Transverse colon (tissue), 4 donors: ENCODE results near the gene TRAPPC3L. TPM values are rescaled to one million over a fixed set of nuclear protein-coding genes. Genes with fewer than 3 reads are reported as not detected.

Source experiments
- DNase-seq: peaks from one replicate; pipeline ENCODE4 v3.0.0-alpha.2; 2019
- H3K27ac ChIP-seq, 4 donors: fragments of 200-600 bp; sonication (generic); 2 replicates each; pipeline ENCODE4 v1.5.1; 2016 to 2018; ENCODE audit warnings: inconsistent platforms in 4 of 4
- H3K27me3 ChIP-seq: fragments of 200-600 bp; sonication (generic); 2 replicates; pipeline ENCODE4 v1.5.1; 2017; ENCODE audit warnings: inconsistent platforms
- H3K36me3 ChIP-seq, 4 donors: fragments of 200-600 bp; sonication (generic); 2 replicates each; pipeline ENCODE4 v1.5.1; 2017 to 2019; ENCODE audit warnings: inconsistent platforms in 4 of 4
- H3K4me1 ChIP-seq, 4 donors: fragments of 200-600 bp; sonication (generic); 2 replicates each; pipeline ENCODE4 v1.5.1; 2017 to 2020; ENCODE audit warnings: inconsistent platforms in 4 of 4
- H3K4me3 ChIP-seq, 4 donors: fragments of 200-600 bp; sonication (generic); 1 replicate in 1 of 4; 2 replicates in 3 of 4; pipeline versions ENCODE4 v1.5.1 to v1.6.1; 2017 to 2019; ENCODE audit warnings: inconsistent platforms in 4 of 4
- H3K9me3 ChIP-seq, 2 donors: fragments of 200-600 bp; sonication (generic); 2 replicates each; pipeline ENCODE4 v1.5.1; 2017 to 2019; ENCODE audit warnings: inconsistent platforms in 2 of 2
- CTCF ChIP-seq, 5 experiments: fragments of 200-600 bp in 3 of 5; fragments of 450-650 bp in 2 of 5; sonication (generic) in 3 of 5; IDR thresholded peaks; 1 replicate in 2 of 5; 2 replicates in 3 of 5; pipeline ENCODE4 v1.5.1; 2016 to 2017; ENCODE audit warnings: antibody characterized with exemption in 5 of 5, inconsistent platforms in 3 of 5, mild to moderate bottlenecking in 2 of 5, moderate library complexity in 1 of 5
- EP300 ChIP-seq: sonication (generic); formaldehyde crosslinking; IDR thresholded peaks from one replicate; pipeline ENCODE4 v1.6.1; 2017; ENCODE audit warnings: antibody characterized with exemption, low read depth
- POLR2A ChIP-seq: fragments of 450-650 bp; IDR thresholded peaks from one replicate; pipeline ENCODE4 v1.6.1; 2016; ENCODE audit warnings: antibody characterized with exemption, mild to moderate bottlenecking, moderate library complexity
- POLR2AphosphoS5 ChIP-seq, 3 donors: sonication (generic); formaldehyde crosslinking; IDR thresholded peaks; one replicate each; pipeline ENCODE4 v1.6.1; 2016; ENCODE audit warnings: antibody characterized with exemption in 3 of 3
- WGBS, 2 donors: methylation state at CpG; one replicate each; pipeline ENCODE4 v1.1.5; 2018; ENCODE audit warnings: low coverage in 1 of 2; 5-methylcytosine and 5-hydroxymethylcytosine counted together
- in situ Hi-C, 4 donors: fragments of 200-750 bp; cut with MboI; loops; one replicate each; pipeline versions ENCODE4 v1.15.0 to v1.15.1; 2017; ENCODE audit warnings: low sequenced_read_pairs in 3 of 4, low pct_ligation_motif_present in 1 of 4, low pct_unique_long_range_greater_than_20kb in 1 of 4
- intact Hi-C: fragments of 100-400 bp; cut with DNase I; formaldehyde crosslinking; loops from one replicate; pipeline ENCODE4 v1.15.1; 2023; ENCODE audit warnings: low total_unique reads
- total RNA-seq, 4 donors: library from RNA; depleted of rRNA; stranded (reverse); fragments of >200 nt; gene quantifications; one replicate each; pipeline ENCODE4 v1.1.0, GENCODE V29; 2016

The TRAPPC3L gene
- total RNA-seq, 4 donors from 2014 or later, result not detected

GRCh38 chr6:116447052-116447451 lies 98.4 kb downstream of the TRAPPC3L start:
- H3K27me3 ChIP-seq, result no peaks in the 10 kb centered on the region
- no peak for DNase-seq
- in situ Hi-C loops, result no loop called here
- WGBS, 2 donors, result 36 to 55% methylated on average over 1 to 3 of the region's 3 CpGs
- H3K4me1 ChIP-seq, result peaks cover 0 to 9% (median 3%) of the 10 kb centered on the region in 4 donors
- no peaks in the 10 kb centered on the region for H3K9me3 ChIP-seq
- no peak overlapping the region for H3K4me3 ChIP-seq
- intact Hi-C loops, result no loop called here
- H3K27ac ChIP-seq, result no peak overlapping the region
- TF ChIP-seq POLR2AphosphoS5 (IDR thresholded peaks at IDR 0.05) (no peak), POLR2A (no peak), EP300 (no peak), CTCF (IDR thresholded peaks at IDR 0.05) (no peak)
- H3K36me3 ChIP-seq, result no peaks in the 10 kb centered on the region

GRCh38 chr6:116446399-116446798 lies 99.1 kb downstream of the TRAPPC3L start:
- no peaks in the 10 kb centered on the region for H3K36me3 ChIP-seq
- TF ChIP-seq CTCF (IDR thresholded peaks at IDR 0.05) (no peak), POLR2AphosphoS5 (IDR thresholded peaks at IDR 0.05) (no peak), EP300 (no peak), POLR2A (no peak)
- no peak overlapping the region for H3K27ac ChIP-seq
- DNase-seq, result no peak
- H3K27me3 ChIP-seq, result no peaks in the 10 kb centered on the region
- no peak overlapping the region for H3K4me3 ChIP-seq
- in situ Hi-C loops, result no loop called here
- intact Hi-C loops, result no loop called here
- 17 to 35% methylated on average over 1 of the region's 1 CpG for WGBS, 2 donors
- H3K9me3 ChIP-seq, result no peaks in the 10 kb centered on the region
- peaks cover 0 to 9% (median 3%) of the 10 kb centered on the region in 4 donors for H3K4me1 ChIP-seq

- TF ChIP-seq CTCF (IDR thresholded peaks at IDR 0.05), result no peak
- no peak for TF ChIP-seq POLR2A
- TF ChIP-seq EP300, result no peak
- no peak for TF ChIP-seq POLR2AphosphoS5 (IDR thresholded peaks at IDR 0.05)
- peaks cover 0 to 9% (median 3%) of the 10 kb centered on the region in 4 donors for H3K4me1 ChIP-seq
- no peak for DNase-seq
- H3K9me3 ChIP-seq, result no peaks in the 10 kb centered on the region
- H3K27me3 ChIP-seq, result no peaks in the 10 kb centered on the region
- intact Hi-C loops (no loop called here), in situ Hi-C loops (no loop called here)
- no peak overlapping the region for H3K27ac ChIP-seq
- no peak overlapping the region for H3K4me3 ChIP-seq
- WGBS, 2 donors, result 41 to 45% methylated on average over 3 to 5 of the region's 5 CpGs
- no peaks in the 10 kb centered on the region for H3K36me3 ChIP-seq
Measured at GRCh38 chr6:116445102-116445501, 100.4 kb downstream of the TRAPPC3L start.

Other genes with a start within 250 kb of the TRAPPC3L start
- gene DSE, start 174.7 kb downstream of the TRAPPC3L start, total RNA-seq, result 10 to 100 TPM in 2 of 4 donors, 1 to 10 TPM in 2; 3.8 to 16.7 (median 9.2) TPM
- gene CALHM6, start 84.3 kb downstream of the TRAPPC3L start, total RNA-seq, result 10 to 100 TPM in 1 of 4 donors, 1 to 10 TPM in 2, not detected in 1; 3.3 to 21.7 (median 3.3) TPM
- gene CALHM5, start 34.0 kb downstream of the TRAPPC3L start, total RNA-seq, result 1 to 10 TPM in 1 of 4 donors, under 1 TPM in 2, not detected in 1; 0.27 to 3.8 (median 0.64) TPM
- gene CALHM4, start 8.1 kb upstream of the TRAPPC3L start, total RNA-seq, result not detected
- 10 to 100 TPM; 16.7 to 37.2 (median 30.3) TPM for gene RWDD1, start 25.8 kb upstream of the TRAPPC3L start, total RNA-seq
- gene RSPH4A, start 70.8 kb upstream of the TRAPPC3L start, total RNA-seq, result under 1 TPM in 2 of 4 donors, not detected in 2; 0.32 to 0.55 TPM
- gene ZUP1, start 123.1 kb upstream of the TRAPPC3L start, total RNA-seq, result 10 to 100 TPM in 2 of 4 donors, 1 to 10 TPM in 1, not detected in 1; 10.0 to 14.1 (median 11.4) TPM
- gene KPNA5, start 135.5 kb upstream of the TRAPPC3L start, total RNA-seq, result 1 to 10 TPM in 3 of 4 donors, under 1 TPM in 1; 0.20 to 5.6 (median 2.2) TPM
- gene FAM162B, start 220.0 kb upstream of the TRAPPC3L start, total RNA-seq, result under 1 TPM in 2 of 4 donors, not detected in 2; 0.48 to 0.55 TPM